GM12874 (cell line): ENCODE results near the gene MCM3AP.

ENCODE experiments used
- TF ChIP-seq, protein P1 (sequence below): IDR thresholded peaks from 2 replicates; pipeline ENCODE4 v1.5.1; 2011; ENCODE audit warnings: low read depth, mild to moderate bottlenecking, control low read depth, low read length, moderate library complexity; ENCODE audit not compliant: insufficient read depth

The MCM3AP gene

DNA sequence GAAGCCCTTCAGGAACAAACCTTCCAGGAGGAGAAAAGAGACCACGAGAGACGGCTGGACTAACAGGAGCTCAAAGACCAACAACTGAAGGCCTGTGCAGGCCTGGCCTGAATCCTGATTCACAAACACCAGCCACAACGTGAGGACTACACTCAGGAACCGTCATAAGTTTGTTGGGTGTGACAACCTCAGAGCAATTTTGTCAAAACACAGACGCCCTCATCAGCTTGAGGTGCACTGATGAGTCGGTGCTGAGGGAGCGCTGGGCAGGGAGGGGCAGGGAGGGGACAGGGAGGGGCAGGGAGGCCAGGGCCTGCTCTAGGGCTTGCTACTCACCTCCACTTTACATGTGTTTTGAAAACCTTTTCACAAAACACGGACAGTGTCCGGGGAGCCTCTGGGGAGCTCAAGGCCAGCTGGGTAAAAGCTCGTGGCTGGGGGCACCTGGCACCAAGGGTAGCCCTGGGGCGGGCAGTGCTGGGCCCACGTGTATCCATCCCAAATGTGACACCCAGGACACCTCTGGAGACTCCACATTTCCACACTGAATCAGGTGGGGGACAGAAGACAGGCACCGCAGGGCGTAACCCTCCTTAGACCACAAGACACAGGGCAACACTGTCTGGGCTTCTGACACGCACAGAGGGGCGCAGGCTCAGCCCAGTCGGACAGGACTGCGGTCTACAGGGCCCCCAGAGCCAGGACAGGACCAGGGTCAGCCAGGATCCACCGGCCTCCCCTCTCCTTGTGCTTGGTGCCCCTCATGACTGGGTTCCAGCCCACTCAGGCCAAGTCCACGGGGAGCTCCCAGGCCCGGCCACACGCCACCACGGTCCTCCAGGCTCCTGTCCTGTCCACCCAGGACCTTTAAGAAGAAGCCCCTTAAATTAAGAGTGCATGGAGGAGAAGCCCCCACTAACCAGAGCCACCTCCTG is 73.4 kb downstream of the MCM3AP start:
- TF ChIP-seq, protein P1, sequence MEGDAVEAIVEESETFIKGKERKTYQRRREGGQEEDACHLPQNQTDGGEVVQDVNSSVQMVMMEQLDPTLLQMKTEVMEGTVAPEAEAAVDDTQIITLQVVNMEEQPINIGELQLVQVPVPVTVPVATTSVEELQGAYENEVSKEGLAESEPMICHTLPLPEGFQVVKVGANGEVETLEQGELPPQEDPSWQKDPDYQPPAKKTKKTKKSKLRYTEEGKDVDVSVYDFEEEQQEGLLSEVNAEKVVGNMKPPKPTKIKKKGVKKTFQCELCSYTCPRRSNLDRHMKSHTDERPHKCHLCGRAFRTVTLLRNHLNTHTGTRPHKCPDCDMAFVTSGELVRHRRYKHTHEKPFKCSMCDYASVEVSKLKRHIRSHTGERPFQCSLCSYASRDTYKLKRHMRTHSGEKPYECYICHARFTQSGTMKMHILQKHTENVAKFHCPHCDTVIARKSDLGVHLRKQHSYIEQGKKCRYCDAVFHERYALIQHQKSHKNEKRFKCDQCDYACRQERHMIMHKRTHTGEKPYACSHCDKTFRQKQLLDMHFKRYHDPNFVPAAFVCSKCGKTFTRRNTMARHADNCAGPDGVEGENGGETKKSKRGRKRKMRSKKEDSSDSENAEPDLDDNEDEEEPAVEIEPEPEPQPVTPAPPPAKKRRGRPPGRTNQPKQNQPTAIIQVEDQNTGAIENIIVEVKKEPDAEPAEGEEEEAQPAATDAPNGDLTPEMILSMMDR, result no peak

DNA sequence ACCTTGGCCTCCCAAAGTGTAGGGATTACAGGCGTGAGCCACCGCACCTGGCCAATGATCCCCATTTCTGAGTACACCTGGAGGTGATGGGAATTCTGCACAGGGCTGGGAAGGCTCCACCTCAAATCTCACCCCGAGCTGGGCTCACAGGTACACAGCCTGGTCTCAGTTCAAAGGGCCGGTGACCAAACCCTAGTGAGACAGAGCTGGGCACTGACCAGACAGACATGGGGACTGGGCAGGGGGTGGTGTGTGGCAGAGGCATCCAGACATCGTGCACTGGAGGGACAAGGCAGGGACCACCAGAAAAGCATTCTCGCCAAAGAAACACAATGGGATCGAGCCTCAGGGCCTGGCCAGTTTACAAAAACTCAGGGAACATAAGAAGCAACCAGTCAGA is 74.0 kb downstream of the MCM3AP start:
- TF ChIP-seq, protein P1, result no peak

DNA sequence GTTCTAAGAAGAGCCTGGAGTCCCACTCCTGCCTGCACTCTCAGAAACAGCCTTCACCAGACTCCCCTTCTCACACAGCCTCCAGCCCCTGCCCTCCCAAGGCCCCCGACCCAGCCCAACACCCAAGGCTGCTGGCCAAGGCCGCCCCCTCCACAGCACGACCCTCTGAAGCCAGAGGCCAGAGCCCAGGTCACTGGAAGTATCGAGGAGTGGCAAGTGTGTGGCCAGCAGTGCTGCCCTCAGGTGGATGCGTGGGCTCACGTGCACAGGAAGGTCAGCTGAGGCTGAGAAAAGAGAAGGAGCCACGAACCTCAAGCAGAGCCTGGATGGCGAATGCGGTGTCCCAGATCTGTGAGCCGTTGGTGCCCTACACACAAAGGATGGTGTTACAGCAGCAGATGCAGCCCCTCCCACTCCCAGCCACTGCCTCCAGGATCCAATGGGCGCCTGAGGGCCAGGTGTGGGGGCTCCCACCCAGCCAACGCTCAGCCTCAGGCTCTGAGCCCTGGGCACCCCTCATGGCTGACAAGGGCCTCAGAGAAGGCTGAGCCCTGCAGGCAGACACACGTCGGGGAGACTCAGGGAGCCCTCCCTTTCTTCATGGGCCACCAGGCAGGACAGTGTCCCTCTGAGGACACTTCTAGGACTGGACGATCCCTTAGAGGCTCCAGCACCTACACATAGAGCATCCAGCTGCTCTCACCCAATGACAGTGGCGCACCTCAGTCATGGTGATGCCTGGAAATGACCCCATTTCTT is 74.9 kb downstream of the MCM3AP start:
- TF ChIP-seq, protein P1, result no peak

DNA sequence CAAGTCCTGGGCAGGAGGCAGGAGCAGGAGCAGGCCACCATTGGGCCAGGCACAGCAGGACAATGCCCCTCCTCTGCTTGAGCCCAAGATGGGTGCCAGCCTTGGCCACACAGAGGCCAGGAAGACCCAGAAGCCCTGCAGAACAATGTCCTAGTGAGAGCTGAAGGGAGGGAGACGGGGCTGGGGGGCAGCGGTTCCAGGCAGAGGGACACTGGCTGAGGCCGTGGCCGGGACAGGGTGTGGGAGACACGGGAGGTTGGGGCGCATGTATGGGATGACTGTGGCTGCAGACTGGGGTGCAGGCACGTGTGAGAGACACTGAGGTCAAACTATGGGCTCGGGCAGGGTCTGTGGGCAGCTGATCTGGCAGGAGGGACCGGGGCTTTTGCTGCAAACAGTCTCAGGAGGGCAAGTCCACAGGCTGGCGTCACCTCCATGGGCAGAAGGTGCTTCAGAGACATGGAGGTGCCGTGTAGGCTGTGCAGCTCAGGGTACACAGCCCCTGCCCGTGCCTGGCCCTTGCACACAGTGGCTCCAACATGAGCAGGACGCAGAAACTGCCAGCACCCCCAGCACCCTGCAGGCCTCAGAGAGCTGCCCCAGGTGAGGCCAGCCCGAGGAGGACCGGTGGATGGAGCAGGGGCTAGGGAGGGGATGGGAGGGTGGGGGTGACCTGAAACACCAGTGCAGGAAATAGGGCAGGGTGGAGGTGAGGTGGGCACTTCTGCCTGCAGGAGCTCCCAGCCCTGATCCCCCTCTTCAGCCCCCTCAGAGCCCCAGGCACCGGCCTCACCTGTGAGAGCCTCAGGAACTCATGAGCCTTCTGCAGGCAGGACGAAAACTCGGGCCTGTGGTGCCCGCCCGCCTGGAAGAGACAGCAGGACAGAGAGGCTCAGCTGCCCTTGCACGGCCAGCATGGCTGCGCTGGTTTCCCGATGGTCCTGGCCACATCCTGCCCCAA is 76.4 kb downstream of the MCM3AP start:
- TF ChIP-seq, protein P1, result no peak

DNA sequence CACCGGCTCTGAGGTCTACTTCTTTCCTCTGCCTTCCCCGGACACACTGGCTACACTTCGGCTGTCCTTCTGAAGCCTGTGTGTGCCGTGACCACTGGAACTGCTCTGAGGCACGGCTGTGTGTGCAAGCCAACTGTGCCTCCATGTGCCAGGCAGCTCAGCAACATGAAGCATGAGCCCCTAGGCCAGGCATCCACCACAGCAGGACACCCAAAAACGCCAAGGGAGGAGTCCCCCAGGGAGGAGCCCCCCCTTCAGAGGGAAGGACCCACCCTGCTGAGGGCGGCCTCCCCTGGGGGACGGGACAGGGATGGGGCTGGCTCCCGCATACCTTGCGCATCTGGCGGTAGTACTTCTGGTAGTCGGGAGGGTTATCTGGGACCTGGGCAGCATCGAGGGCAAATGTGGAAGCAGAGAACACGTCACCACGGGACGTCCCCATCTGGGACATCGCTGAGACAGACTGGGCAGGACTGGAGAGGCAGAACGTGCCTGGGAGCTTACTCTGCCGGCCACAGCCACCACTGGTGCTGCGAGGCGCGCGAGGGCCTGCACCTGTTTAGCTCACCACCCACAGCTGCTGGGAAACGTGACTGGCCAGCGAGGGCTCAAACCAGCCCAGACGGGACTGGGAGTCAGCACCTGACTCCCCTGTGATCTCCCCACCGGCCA is 77.4 kb downstream of the MCM3AP start:
- TF ChIP-seq, protein P1, result no peak

DNA sequence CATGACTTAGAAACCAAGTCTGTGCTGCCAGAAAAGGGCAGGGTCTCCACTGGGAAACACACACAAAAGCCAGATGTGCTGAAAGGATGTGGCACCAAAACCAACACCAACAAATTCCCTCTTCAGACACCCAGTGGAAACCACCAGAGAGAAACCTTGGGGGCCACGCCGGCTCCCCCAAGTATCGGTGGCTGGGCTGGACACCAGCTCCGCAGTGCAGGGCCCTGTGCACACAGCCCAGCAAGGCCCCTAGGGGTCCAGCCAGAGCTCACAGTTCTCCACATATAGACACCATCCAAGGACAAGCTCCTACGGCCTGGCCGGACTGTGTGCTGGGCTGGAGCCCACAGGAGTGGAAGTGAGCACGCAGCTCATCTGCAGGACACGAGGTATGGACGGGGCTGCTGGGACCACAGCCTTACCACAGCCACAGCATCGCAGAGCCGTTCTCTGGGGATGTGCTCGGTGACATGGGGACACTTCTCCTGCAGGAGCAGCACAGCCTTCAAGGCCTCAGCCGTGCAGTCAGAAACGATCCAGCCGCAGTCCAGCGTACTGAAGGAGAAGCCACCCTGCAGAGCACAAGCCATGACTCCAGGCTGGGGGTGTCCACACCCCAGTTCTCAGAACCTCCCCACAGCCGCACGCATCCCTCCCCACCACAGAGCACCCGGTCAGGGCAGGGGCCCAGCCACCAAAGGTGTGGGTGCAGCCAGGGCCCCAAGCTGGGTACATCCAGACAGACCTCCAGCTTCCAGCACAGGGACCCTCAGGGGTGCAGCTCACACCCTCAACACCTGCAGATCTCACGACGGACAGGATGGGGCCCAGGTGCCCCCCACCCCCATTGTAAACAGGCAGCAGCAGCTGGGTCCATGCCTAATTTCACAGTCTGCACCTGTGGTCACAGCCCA is 78.1 kb downstream of the MCM3AP start:
- TF ChIP-seq, protein P1, result no peak
